ENCODE measurements around the gene CACNA1S.

GRCh38 chr1:201059401-201059800, 52.8 kb downstream of the CACNA1S start:
- TF ChIP-seq EZH2 (IDR thresholded peaks at IDR 0.05; ENCODE audit: insufficient read depth, low read length) (no peak), CTCF (IDR thresholded peaks at IDR 0.05; ENCODE audit: insufficient read depth, low read depth, low read length) (no peak)

Measured in astrocyte (in vitro differentiated cells and primary cell).